Measurements from ENCODE around the gene LAYN.

The LAYN gene

GRCh38 chr11:111525456-111525855 lies 15.1 kb upstream of the LAYN start:
- Histone ChIP-seq H3K9me3 (no peaks in the 10 kb centered on the region; the same call in 1 of the 2 replicates), H3K36me3 (no peaks in the 10 kb centered on the region), H3K4me3 (ENCODE audit: low read depth, low read length) (no peak overlapping the region), H3K27me3 (peaks cover 9% of the 10 kb centered on the region), H3K4me1 (no peaks in the 10 kb centered on the region)
- TF ChIP-seq, protein P1, sequence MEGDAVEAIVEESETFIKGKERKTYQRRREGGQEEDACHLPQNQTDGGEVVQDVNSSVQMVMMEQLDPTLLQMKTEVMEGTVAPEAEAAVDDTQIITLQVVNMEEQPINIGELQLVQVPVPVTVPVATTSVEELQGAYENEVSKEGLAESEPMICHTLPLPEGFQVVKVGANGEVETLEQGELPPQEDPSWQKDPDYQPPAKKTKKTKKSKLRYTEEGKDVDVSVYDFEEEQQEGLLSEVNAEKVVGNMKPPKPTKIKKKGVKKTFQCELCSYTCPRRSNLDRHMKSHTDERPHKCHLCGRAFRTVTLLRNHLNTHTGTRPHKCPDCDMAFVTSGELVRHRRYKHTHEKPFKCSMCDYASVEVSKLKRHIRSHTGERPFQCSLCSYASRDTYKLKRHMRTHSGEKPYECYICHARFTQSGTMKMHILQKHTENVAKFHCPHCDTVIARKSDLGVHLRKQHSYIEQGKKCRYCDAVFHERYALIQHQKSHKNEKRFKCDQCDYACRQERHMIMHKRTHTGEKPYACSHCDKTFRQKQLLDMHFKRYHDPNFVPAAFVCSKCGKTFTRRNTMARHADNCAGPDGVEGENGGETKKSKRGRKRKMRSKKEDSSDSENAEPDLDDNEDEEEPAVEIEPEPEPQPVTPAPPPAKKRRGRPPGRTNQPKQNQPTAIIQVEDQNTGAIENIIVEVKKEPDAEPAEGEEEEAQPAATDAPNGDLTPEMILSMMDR (IDR thresholded peaks at IDR 0.05; ENCODE audit: low read depth, low read length) = no peak
- no peak for DNase-seq

DNA sequence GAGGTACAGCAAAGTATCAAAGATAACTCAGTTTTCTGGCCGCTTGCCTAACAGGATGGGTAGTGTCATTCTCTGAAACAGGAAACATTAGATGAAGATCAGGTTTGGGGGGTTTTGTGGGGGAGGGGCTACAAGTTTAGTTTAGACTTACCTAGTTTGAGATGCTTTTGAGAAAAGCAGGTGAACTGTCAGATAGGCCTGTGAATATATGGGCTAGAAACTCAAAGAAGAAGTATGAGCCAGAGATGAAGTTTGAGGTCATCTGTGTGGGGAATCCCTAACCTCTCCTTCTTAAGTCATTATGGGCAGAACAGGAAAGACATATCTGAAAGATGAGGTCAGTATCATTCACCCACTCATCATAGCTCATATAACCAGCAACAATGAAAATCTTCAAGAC lies 14.0 kb upstream of the LAYN start:
- Histone ChIP-seq H3K9me3 (no peaks in the 10 kb centered on the region; the same call in 1 of the 2 replicates), H3K4me1 (no peaks in the 10 kb centered on the region), H3K4me3 (ENCODE audit: low read depth, low read length) (no peak overlapping the region), H3K27me3 (peaks cover 9% of the 10 kb centered on the region), H3K36me3 (no peaks in the 10 kb centered on the region)
- no peak for DNase-seq
- TF ChIP-seq, protein P1 (IDR thresholded peaks at IDR 0.05; ENCODE audit: low read depth, low read length) = no peak

DNA sequence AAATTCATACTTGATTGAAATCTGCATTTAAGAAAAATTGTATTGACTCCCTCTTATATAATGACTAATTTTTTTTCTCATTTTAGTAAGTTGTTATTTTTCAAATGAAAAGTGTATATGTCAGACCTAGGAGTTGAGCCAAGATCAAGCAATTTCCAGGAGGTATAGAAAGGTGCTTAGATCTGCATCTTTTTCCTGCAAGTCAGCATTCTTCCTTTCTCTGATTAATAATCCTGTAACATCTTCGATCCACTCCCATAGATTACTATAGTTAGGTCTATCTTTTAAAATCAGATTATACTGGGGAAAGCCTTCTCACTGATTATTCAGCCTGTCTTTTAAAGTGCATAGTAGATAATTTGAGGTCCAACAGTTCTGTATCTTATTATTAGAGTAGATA lies 13.2 kb upstream of the LAYN start:
- no peaks in the 10 kb centered on the region for H3K36me3 ChIP-seq
- H3K27me3 ChIP-seq = peaks cover 9% of the 10 kb centered on the region
- DNase-seq = no peak
- TF ChIP-seq, protein P1 (IDR thresholded peaks at IDR 0.05; ENCODE audit: low read depth, low read length) = no peak
- H3K4me1 ChIP-seq = no peaks in the 10 kb centered on the region
- no peak overlapping the region for H3K4me3 ChIP-seq (ENCODE audit: low read depth, low read length)
- H3K9me3 ChIP-seq = no peaks in the 10 kb centered on the region; the same call in 1 of the 2 replicates

DNA sequence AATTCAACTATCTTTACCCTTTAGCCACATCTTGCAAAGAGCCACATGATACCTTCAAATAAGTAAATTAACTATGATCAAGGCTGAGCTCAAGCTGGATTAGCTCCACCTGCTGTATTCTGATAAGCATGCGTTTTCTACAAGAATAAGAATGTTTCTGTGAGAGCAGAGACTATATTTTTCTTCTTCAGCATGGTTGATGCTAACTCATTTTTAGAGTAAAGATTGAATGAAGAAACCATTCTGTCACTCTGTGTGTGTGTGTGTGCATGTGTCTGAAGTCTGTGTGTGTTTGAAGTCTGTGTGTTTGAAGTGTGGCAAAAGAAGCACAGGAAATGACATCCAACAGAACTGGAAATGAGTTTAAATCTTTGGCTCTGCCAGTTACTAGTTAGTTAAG lies 12.0 kb upstream of the LAYN start:
- Histone ChIP-seq H3K9me3 (no peaks in the 10 kb centered on the region), H3K4me1 (no peaks in the 10 kb centered on the region), H3K36me3 (no peaks in the 10 kb centered on the region), H3K27me3 (peaks cover 9% of the 10 kb centered on the region; the same call in 1 of the 2 replicates), H3K4me3 (ENCODE audit: low read depth, low read length) (no peak overlapping the region)
- no peak for DNase-seq
- TF ChIP-seq, protein P1 (IDR thresholded peaks at IDR 0.05; ENCODE audit: low read depth, low read length) = no peak

DNA sequence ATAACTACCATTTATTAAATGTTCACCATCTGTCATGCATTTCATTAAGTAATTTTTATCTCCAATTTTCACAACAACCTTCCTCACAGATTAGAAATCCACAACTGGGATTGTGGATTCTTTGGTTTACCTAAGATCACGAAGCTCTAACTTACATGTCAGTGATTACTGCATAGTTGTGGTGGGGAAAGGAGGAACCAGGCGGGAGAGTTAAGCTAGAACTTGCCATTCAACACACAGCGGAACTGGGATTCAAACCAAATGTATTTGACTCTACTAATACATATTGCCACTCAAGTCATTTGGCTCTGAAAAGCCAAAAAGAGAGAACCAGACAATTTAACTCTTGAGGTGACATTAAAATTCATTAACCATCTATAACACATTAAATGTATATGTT lies 10.4 kb upstream of the LAYN start:
- Histone ChIP-seq H3K27me3 (peaks cover 21% of the 10 kb centered on the region), H3K9me3 (no peaks in the 10 kb centered on the region), H3K4me1 (no peaks in the 10 kb centered on the region), H3K36me3 (no peaks in the 10 kb centered on the region), H3K4me3 (ENCODE audit: low read depth, low read length) (no peak overlapping the region)
- TF ChIP-seq, protein P1 (IDR thresholded peaks at IDR 0.05; ENCODE audit: low read depth, low read length) = no peak
- no peak for DNase-seq

- TF ChIP-seq, protein P1 (IDR thresholded peaks at IDR 0.05; ENCODE audit: low read depth, low read length) = no peak
- DNase-seq = no peak
- no peaks in the 10 kb centered on the region for H3K36me3 ChIP-seq
- peaks cover 29% of the 10 kb centered on the region for H3K27me3 ChIP-seq
- H3K4me1 ChIP-seq = no peaks in the 10 kb centered on the region
- no peak overlapping the region for H3K4me3 ChIP-seq (ENCODE audit: low read depth, low read length)
- no peaks in the 10 kb centered on the region for H3K9me3 ChIP-seq
Observed at GRCh38 chr11:111531136-111531535, 9.4 kb upstream of the LAYN start.
